ENCODE data around the gene TRIM46. TPM values are rescaled to one million over a fixed set of nuclear protein-coding genes. Genes with fewer than 3 reads are reported as not detected.
A peak's percentile ranks its signal among the peaks of the same experiment; 100 is the strongest.

The TRIM46 gene
- total RNA-seq, 1 donor from 2014 or later = 8.1 TPM

DNA sequence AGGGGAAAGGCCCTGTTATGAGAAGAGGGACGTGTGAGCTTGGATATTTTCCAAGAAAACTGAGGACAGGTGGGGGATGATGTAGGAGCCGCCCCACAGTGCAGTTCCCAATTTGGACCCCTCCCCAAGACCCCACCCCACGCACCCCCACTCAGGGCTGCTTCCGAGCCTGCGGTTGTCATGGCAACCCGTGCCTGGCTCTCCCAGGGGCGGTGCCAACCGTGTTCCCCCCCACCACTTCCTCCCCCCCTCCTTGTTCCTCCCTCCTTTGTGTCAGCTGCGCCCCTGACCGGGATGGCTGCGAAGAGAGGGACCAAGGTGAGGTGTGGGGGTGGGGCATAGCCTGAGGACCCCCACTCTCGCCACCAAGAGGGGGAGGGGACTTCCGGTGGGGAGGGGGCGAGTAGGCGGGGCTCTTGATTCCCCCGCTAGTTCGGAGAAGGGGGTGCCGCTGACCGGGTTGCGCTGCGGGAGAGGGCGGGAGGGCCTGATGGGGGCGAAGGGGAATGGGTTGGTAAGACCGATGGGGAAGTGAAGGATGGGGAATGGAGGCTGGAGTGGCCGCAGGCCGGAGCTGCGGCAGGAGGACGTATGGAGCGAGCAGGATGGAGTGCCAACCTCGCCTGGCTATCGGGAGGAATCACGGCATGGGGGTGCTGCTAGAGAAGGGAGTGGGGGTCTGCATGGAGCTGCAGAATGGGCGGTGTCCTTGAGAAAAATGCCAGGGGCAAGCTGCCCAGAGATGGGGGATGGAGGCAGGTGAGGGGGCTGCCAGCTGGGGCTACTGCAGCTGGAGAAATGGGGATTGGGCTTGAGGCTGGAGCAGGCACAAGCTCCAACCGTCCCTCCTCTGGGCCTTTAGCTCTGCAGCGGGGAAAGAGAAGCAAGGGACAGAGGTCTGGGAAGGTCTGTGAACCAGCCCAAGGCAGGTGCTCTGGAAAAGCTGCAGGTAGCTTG, 953 bp downstream of the TRIM46 start:
- TF ChIP-seq, protein P1, sequence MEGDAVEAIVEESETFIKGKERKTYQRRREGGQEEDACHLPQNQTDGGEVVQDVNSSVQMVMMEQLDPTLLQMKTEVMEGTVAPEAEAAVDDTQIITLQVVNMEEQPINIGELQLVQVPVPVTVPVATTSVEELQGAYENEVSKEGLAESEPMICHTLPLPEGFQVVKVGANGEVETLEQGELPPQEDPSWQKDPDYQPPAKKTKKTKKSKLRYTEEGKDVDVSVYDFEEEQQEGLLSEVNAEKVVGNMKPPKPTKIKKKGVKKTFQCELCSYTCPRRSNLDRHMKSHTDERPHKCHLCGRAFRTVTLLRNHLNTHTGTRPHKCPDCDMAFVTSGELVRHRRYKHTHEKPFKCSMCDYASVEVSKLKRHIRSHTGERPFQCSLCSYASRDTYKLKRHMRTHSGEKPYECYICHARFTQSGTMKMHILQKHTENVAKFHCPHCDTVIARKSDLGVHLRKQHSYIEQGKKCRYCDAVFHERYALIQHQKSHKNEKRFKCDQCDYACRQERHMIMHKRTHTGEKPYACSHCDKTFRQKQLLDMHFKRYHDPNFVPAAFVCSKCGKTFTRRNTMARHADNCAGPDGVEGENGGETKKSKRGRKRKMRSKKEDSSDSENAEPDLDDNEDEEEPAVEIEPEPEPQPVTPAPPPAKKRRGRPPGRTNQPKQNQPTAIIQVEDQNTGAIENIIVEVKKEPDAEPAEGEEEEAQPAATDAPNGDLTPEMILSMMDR (conservative IDR thresholded peaks at IDR 0.05) = no peak
- Mint-ChIP-seq H3K36me3 (peaks cover 6% of the 10 kb centered on the region), H3K4me3 (peak overlapping the region; percentile 100), H3K4me1 (ENCODE audit: unreplicated experiment) (peaks cover 23% of the 10 kb centered on the region), H3K27me3 (peaks cover 3% of the 10 kb centered on the region), H3K27ac (peak overlapping the region; percentile 36), H3K9me3 (no peaks in the 10 kb centered on the region)
- DNase-seq (ENCODE audit: extremely low spot score, unreplicated experiment) = peak; percentile 71

DNA sequence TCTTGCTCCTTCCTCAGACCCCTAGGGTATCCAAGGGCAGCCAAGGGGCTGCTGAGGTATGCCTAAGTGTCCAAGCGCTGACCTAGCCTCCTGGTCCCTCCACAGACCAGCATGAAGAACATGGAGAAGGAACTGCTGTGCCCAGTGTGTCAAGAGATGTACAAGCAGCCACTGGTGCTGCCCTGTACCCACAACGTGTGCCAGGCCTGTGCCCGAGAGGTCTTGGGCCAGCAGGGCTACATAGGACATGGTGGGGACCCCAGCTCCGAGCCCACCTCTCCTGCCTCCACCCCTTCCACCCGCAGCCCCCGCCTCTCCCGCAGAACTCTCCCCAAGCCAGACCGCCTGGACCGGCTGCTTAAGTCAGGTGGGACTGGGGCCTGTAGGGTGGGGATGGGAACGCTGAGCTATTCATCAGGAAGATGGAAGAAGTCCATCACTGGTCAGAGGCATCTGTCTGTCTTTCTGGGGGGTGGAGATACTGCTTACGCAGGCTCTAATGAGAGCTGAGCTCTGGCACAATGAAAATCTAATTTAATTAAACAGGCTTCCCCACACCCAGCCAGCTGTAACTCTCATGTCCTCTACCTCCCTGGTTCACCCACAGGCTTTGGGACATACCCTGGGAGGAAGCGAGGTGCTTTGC, 1.8 kb downstream of the TRIM46 start:
- Mint-ChIP-seq H3K9me3 (no peaks in the 10 kb centered on the region), H3K27me3 (peaks cover 3% of the 10 kb centered on the region), H3K36me3 (peaks cover 5% of the 10 kb centered on the region), H3K4me1 (ENCODE audit: unreplicated experiment) (peaks cover 23% of the 10 kb centered on the region), H3K27ac (no peak overlapping the region), H3K4me3 (peak overlapping the region; percentile 100)
- TF ChIP-seq, protein P1 (conservative IDR thresholded peaks at IDR 0.05) = no peak
- DNase-seq (ENCODE audit: extremely low spot score, unreplicated experiment) = no peak

DNA sequence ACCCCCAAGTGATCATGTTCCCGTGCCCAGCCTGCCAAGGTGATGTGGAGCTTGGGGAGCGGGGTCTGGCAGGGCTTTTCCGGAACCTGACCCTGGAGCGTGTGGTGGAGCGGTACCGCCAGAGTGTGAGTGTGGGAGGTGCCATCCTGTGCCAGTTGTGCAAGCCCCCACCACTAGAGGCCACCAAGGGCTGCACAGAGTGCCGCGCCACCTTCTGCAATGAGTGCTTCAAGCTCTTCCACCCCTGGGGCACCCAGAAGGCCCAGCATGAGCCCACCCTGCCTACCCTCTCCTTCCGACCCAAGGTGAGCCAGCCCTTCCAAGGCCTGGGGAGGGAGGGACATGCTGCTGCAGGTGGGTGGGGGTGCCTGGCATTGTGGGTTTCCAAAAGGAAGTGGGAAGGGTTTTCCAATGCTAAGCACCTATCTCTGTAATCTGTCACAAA, 2.3 kb downstream of the TRIM46 start:
- TF ChIP-seq, protein P1 (conservative IDR thresholded peaks at IDR 0.05) = no peak
- no peak for DNase-seq (ENCODE audit: extremely low spot score, unreplicated experiment)
- Mint-ChIP-seq H3K36me3 (peaks cover 5% of the 10 kb centered on the region), H3K27me3 (peaks cover 3% of the 10 kb centered on the region), H3K27ac (peak overlapping the region; percentile 44), H3K9me3 (no peaks in the 10 kb centered on the region), H3K4me1 (ENCODE audit: unreplicated experiment) (peaks cover 23% of the 10 kb centered on the region), H3K4me3 (peak overlapping the region; percentile 71)

DNA sequence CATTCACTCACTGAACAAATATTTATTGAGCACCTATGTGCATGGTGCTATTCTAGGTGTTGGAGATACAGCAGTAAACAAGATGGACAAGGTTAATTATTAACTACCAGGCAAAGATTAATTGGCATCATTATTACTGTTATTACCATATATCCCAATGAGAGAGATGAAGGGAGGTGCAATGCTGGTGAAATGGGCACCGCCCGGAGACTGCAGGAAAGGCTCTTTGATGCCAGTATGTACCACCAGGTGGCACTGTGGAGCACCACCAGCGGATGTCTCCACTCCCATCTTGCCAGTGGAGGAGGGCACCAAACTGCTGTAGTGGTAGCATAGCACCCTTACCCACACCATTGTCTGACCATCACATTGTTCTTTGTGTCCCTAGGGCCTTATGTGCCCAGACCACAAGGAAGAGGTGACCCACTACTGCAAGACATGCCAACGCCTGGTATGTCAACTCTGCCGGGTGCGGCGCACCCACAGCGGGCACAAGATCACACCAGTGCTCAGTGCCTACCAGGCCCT, 3.0 kb downstream of the TRIM46 start:
- H3K9me3 Mint-ChIP-seq = no peaks in the 10 kb centered on the region
- TF ChIP-seq, protein P1 (conservative IDR thresholded peaks at IDR 0.05) = peak; percentile 95

DNA sequence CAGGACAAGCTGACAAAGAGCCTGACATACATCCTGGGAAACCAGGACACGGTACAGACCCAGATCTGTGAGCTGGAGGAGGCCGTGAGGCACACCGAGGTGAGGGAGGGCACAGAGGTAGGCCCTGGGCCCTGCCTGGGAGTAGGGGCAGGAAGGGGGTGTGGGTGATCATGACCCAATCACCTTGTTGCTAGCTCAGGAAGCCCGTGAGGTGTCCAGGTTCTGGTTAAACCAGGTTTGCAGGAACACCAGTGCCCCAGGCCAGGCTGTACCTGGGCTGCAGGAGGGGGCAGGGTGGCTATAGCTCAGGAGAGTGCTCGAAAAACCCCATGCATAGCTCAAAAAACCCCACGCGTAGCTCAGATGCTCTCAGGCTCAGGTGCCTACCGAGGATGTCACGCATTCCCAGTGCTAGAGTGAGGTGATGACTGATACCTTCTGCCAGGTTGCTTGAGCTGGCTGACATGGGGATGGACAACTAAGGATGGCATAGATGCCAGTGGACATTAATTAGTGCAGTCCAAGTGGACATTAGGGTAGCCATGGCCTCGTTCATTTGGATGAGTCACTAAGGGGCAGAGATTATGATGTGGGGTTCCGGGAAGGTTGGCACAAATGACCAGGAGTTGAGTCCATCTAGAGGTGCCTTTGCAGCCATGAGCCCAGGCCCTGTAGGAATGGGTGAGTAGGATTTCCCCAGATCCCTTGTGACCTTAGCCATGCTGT, 3.7 kb downstream of the TRIM46 start:
- peaks cover 3% of the 10 kb centered on the region for H3K27me3 Mint-ChIP-seq
- DNase-seq (ENCODE audit: extremely low spot score, unreplicated experiment) = no peak
- H3K36me3 Mint-ChIP-seq = peaks cover 5% of the 10 kb centered on the region
- H3K27ac Mint-ChIP-seq = peak overlapping the region; percentile 44
- H3K4me1 Mint-ChIP-seq (ENCODE audit: unreplicated experiment) = peaks cover 16% of the 10 kb centered on the region
- TF ChIP-seq, protein P1 (conservative IDR thresholded peaks at IDR 0.05) = no peak
- H3K9me3 Mint-ChIP-seq = no peaks in the 10 kb centered on the region
- no peak overlapping the region for H3K4me3 Mint-ChIP-seq

More for the DNA sequence above, 3.0 kb downstream of the TRIM46 start:
- Mint-ChIP-seq H3K4me3 (peak overlapping the region; percentile 71), H3K27ac (peak overlapping the region; percentile 44), H3K4me1 (ENCODE audit: unreplicated experiment) (peaks cover 23% of the 10 kb centered on the region), H3K36me3 (peaks cover 5% of the 10 kb centered on the region), H3K27me3 (peaks cover 3% of the 10 kb centered on the region)
- DNase-seq (ENCODE audit: extremely low spot score, unreplicated experiment) = no peak

Measured in type B pancreatic cell (in vitro differentiated cells).